22Rv1 (cell line): Measurements from ENCODE around the gene PLXNA2.

Source experiments
- CTCF ChIP-seq: fragments of 450-650 bp; IDR thresholded peaks from 2 replicates; pipeline ENCODE4 v1.5.1; 2017; ENCODE audit warnings: mild to moderate bottlenecking
- ZFX ChIP-seq: fragments of 450-650 bp; IDR thresholded peaks from 2 replicates; pipeline ENCODE4 v1.6.1; 2017; ENCODE audit warnings: antibody characterized with exemption, borderline replicate concordance

GRCh38 chr1:208216062-208216461 lies 28.1 kb downstream of the PLXNA2 start:
- TF ChIP-seq CTCF, result no peak
- no peak for TF ChIP-seq ZFX
